Measurements from ENCODE around the gene POU5F1. TPM values are rescaled to one million over a fixed set of nuclear protein-coding genes. Genes with fewer than 3 reads are reported as not detected.
"Not testable (repeated sequence)": the region's sequence is repeated elsewhere in the genome, so short reads cannot be mapped to it uniquely, and the experiment has no call there.

Gene POU5F1
- total RNA-seq, 1 donor from 2014 or later = 0.53 TPM

GRCh38 chr6:31169123-31169857 lies 1.2 kb downstream of the POU5F1 start:
- DNase-seq (ENCODE audit: low read depth) = no peak
- H3K27me3 ChIP-seq (ENCODE audit: control insufficient read depth, insufficient read depth, low read length) = no peaks in the 10 kb centered on the region
- TF ChIP-seq CTCF (IDR thresholded peaks at IDR 0.05; ENCODE audit: insufficient read depth, low read length, severe bottlenecking) = no peak
- H3K36me3 ChIP-seq (ENCODE audit: control insufficient read depth, insufficient read depth, low read length) = peaks cover 1% of the 10 kb centered on the region
- FAIRE-seq = no peak
- no peak overlapping the region for H3K4me3 ChIP-seq (ENCODE audit: low read depth, low read length)

- H3K36me3 ChIP-seq (ENCODE audit: control insufficient read depth, insufficient read depth, low read length) = peaks cover 1% of the 10 kb centered on the region
- no peak for TF ChIP-seq CTCF (IDR thresholded peaks at IDR 0.05; ENCODE audit: insufficient read depth, low read length, severe bottlenecking)
- no peaks in the 10 kb centered on the region for H3K27me3 ChIP-seq (ENCODE audit: control insufficient read depth, insufficient read depth, low read length)
- no peak overlapping the region for H3K4me3 ChIP-seq (ENCODE audit: low read depth, low read length)
- no peak for DNase-seq (ENCODE audit: low read depth)
- FAIRE-seq = no peak
Measured at GRCh38 chr6:31168606-31169005, 1.9 kb downstream of the POU5F1 start.

- DNase-seq (ENCODE audit: low read depth) = no peak
- Histone ChIP-seq H3K4me3 (ENCODE audit: low read depth, low read length) (no peak overlapping the region), H3K27me3 (ENCODE audit: control insufficient read depth, insufficient read depth, low read length) (no peaks in the 10 kb centered on the region), H3K36me3 (ENCODE audit: control insufficient read depth, insufficient read depth, low read length) (peaks cover 1% of the 10 kb centered on the region)
- no peak for FAIRE-seq
- no peak for TF ChIP-seq CTCF (IDR thresholded peaks at IDR 0.05; ENCODE audit: insufficient read depth, low read length, severe bottlenecking)
Measured at GRCh38 chr6:31165986-31166385, 4.5 kb downstream of the POU5F1 start.

- H3K36me3 ChIP-seq (ENCODE audit: control insufficient read depth, insufficient read depth, low read length); H3K4me3 ChIP-seq (ENCODE audit: low read depth, low read length); H3K27me3 ChIP-seq (ENCODE audit: control insufficient read depth, insufficient read depth, low read length); DNase-seq (ENCODE audit: low read depth); FAIRE-seq: not testable (repeated sequence)
Measured at GRCh38 chr6:31165064-31165832, 5.2 kb downstream of the POU5F1 start.

- H3K36me3 ChIP-seq (ENCODE audit: control insufficient read depth, insufficient read depth, low read length); H3K27me3 ChIP-seq (ENCODE audit: control insufficient read depth, insufficient read depth, low read length); DNase-seq (ENCODE audit: low read depth); FAIRE-seq; H3K4me3 ChIP-seq (ENCODE audit: low read depth, low read length): not testable (repeated sequence)
Measured at GRCh38 chr6:31164475-31165063, 5.9 kb downstream of the POU5F1 start.

GRCh38 chr6:31163922-31164321 lies 6.6 kb downstream of the POU5F1 start:
- peak; percentile 66 for DNase-seq (ENCODE audit: low read depth)
- Histone ChIP-seq H3K27me3 (ENCODE audit: control insufficient read depth, insufficient read depth, low read length) (no peaks in the 10 kb centered on the region), H3K36me3 (ENCODE audit: control insufficient read depth, insufficient read depth, low read length) (peaks cover 1% of the 10 kb centered on the region), H3K4me3 (ENCODE audit: low read depth, low read length) (no peak overlapping the region)
- FAIRE-seq = no peak
- TF ChIP-seq CTCF (IDR thresholded peaks at IDR 0.05; ENCODE audit: insufficient read depth, low read length, severe bottlenecking) = no peak
